HCEC 1CT (cell line): ENCODE data around the gene GEMIN2.
"Not testable (repeated sequence)": the region's sequence is repeated elsewhere in the genome, so short reads cannot be mapped to it uniquely, and the experiment has no call there.

Source experiments
- DNase-seq: peaks from one replicate; pipeline ENCODE4 v3.0.0-alpha.2; 2017

GEMIN2 gene, protein sequence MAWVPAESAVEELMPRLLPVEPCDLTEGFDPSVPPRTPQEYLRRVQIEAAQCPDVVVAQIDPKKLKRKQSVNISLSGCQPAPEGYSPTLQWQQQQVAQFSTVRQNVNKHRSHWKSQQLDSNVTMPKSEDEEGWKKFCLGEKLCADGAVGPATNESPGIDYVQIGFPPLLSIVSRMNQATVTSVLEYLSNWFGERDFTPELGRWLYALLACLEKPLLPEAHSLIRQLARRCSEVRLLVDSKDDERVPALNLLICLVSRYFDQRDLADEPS

DNA sequence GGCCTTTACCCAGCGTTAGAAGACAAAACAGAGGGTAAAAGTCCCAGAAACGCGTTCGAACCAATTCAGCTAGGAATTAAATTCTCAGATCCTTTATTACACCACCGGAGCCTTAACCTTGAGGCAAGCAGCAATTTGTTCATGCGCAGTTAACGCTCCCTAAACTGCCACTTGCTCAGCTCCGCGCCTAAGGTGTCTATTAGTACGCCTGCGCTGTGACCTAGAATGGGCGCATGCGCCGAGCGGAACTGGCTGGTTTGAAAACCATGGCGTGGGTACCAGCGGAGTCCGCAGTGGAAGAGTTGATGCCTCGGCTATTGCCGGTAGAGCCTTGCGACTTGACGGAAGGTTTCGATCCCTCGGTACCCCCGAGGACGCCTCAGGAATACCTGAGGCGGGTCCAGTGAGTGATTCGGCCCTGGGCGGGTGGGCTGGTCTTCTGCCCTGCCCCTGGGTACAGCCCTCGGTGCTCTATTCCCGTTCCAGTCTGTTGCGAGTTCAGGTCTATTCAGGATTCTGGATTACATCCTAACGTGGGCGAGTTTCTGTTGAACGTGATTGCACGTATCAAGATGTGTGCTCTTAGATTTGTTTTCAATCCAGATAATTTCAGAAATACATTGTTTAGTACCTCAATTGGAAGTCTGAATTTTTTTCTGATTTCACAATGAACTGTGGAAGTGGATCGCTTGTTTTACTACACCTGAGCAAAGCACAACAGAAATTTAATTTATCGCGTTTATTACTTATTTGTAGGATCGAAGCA lies at the start of gene GEMIN2:
Gene GEMIN2, plus strand, starts transcription at position 251 of the 766 bp plus-strand sequence. Its CDS starts 16 bp downstream, at position 267.
- peak; percentile 95 for DNase-seq

DNA sequence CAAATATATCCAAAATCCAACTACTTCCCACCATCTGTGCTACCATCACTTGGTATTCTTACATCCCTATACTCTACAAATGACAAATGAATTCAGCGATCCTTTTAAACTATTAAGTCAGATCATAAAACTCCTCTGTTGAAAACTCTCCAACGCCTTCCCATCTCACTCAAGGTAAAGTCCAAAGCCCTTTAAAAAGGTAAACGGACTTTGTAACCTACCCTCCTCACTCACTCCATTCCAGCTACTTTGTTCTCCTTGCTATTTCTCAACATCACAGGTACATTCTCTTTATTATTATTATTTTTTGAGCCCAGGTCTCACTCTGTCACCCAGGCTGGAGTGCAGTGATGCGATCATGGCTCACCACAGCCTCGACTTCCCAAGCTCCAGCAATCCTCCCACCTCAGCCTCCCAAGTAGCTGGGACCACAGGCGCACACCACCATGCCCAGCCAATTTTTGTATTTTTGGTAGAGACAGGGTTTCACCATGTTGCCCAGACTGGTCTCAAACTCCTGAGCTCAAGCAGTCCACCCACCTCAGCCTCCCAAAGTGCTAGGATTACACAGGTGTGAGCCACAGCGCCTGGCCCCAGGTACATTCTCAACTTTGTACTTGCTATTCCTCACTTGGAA lies 44.8 kb upstream of the GEMIN2 start:
- not testable (repeated sequence) for DNase-seq

DNA sequence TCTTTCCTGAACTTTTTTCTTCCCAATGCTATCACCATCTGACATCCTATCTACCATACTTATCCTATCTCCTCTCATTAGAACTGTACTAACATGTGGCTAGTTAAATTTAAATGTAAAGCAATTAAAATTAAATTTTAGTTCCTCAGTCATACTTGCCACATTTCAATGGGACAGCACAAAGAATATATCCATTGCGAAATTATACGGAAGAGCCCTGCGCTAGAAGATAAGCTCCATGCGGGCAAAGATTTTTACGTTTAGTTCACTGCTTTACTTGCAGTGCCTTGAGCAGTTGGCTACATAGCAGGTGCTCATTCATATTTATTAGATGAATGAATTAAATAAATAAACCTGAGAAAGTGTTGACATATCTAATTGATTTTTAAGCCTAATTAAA lies 44.2 kb upstream of the GEMIN2 start:
- no peak for DNase-seq

DNA sequence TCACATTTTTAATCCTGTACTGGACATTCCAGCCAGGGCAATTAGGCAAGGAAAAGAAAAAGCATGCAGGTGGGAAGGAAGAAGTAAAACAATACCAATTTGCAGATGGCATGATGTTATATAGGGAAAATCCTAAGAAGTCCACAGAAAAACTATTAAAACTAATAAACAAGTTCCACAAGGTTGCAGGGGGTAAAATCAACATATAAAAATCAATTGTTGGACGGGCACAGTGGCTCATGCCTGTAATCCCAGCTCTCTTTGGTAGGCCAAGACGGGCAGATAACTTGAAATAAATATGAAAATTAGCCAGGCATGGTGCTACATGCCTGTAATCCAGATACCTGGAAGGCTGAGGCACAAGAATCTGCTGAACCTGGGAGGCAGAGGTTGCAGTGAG lies 43.0 kb upstream of the GEMIN2 start:
- no peak for DNase-seq

DNA sequence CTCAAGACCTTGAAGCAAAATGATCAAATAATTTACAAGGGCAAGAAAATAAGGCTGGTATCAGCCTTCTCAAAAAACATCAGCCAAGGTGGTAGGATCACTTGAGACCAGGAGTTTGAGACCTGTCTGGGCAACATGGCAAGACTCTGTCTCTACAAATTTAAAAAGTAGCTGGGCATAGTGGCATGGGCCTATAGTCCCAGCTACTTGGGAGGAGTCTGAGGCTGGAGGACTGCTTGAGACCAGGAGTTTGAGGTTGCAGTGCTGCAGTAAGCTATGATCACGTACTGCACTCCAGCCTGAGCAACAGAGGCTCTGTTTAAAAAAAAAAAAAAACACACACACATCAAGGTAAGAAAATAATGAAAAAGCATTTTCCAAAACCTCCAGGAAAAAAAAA lies 33.2 kb upstream of the GEMIN2 start:
- no peak for DNase-seq

DNA sequence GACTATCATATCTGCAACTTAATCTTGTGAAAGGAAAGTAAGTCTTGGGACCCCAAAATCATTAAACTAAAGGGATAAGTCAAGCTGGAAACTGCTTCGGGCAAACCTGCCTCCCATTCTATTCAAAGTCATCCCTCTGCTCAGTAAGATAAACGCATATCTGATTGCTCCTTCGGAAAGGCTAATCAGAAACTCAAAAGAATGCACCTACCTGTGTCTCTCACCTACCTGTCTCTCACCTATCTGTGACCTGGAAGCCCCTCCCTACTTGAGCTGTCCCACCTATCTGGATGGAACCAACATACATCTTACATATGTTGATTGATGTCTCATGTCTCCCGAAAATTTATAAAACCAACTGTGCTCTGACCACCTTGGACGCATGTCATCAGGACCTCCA lies 31.0 kb upstream of the GEMIN2 start:
- no peak for DNase-seq

DNA sequence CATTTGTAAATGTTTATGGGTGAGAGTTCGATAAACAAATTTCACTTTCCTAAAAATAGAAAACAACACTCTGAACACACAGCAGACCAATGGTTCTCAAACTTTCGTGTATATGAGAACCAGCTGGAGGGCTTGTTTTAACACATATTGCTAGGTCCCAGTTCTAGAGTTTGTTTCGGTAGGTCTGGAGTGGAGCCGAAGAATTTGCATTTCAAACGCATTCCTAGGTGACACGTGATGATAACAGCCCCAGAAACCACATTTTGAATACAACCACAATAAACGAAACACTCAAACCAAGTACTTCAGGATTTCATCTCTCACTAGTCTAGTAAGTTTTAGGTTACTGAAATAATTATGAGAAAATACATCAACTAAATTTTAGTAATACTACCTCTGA lies 28.2 kb upstream of the GEMIN2 start:
- DNase-seq: no peak

DNA sequence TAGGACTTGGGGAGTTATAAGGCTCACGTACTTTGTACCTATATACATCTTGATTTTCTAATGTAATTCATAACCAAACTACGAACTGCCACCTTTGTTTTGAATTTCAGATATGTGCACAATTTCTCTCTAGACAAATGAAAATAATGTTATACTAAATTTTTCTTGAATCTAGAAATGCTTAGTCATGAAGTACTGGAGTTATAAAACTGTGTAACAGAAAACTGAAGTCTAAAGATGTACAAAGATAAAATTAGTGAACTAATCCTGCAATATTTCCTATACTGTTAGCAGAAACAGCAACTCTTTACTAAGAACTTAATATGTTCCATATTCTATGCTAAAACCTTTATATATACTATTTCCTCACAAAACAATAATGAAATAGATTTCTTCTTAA lies 26.6 kb upstream of the GEMIN2 start:
- no peak for DNase-seq

DNA sequence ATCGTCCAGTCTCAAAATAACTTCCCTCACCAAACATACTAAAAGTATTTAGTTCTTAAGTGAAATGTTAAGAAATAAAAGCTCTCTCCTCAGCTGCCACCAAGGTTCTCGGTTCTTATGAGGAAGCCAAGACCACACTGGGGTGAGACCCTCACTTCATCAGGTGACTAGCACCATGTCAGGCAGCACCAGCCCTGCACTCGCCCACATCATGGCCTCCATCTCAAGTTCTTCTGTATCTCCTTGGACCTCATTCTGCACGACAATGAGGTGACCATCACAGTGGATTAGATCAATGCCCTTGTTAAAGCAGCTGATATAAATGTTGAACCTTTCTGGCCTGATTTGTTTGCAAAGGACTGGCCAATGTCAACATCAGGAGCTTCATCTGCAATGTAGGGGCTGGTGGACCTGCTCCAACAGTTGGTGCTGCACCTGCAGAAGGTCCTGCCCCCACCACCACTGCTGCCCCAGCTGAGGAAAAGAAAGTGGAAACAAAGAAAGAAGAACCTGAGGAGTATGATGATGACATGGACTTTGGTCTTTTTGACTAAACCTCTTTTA lies 23.5 kb upstream of the GEMIN2 start:
- no peak for DNase-seq

DNA sequence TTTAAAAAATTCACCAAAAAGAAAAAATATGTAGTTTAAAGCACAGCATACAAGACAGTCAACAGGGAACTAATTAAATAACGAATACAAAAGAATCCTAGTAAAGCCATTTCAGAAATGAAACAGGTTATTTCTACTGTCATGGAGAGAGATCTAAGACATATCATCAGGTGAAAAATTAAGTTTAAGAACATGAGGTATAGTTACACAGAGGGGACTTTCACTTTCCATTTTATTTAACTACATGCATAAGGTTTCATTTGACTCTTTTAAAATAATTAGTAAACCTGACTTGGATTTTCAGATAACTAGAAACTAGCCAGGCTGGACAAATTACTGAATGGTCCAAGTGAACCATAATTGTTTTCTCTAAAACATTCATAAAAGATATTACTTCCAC lies 22.4 kb upstream of the GEMIN2 start:
- DNase-seq: no peak

DNA sequence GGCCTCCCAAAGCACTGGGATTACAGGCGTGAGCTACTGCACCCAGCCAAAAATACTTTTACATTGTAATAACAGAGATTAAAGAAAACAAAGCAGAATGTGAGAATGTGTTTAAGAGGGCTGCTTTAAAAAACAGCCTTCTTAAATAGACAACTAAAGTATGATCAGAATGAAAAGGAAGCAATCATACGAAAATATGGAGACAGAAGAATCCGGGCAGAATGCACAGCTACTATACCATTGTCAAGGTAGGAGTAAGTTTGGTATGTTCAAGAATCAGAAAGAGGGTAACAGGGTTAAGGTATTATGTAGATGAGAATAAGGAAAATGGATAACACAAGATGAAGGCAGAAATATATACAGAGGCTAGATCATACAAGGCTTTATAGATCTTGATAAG lies 19.6 kb upstream of the GEMIN2 start:
- DNase-seq: no peak

DNA sequence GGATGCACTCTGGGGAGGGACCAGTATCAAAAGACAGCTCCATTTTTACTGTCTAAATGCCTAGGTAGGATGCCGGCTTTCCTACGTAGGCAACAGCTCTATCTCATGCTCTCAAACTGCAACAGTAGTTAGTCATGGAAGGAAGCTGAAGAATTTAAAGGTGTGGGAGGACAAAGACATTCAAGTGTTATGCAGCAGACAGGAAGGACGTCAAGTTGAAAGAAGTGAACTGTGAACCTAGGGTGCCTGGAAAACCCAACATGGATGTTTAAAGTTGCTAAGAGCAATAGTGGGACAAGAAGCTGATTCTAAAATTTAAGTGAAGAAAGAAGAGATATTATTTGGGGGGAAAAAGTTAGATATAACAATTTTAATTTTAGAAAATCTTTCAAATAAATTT lies 17.0 kb upstream of the GEMIN2 start:
- no peak for DNase-seq

DNA sequence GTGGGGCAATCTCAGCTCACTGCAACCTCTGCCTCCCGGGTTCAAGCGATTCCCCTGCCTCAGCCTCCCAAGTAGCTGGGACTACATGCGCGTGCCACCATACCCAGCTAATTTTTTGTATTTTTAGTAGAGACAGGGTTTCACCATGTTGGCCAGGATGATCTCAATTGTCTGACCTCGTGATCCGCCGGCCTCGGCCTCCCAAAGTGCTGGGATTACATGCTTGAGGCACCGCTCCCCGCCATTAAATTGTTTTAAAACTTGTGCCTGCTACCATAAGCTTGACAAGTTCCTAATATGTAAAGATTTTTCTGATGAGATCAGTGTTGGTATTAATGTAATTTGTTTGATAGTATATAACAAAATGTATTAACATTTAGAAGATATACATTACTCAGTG lies 14.9 kb upstream of the GEMIN2 start:
- not testable (repeated sequence) for DNase-seq

DNA sequence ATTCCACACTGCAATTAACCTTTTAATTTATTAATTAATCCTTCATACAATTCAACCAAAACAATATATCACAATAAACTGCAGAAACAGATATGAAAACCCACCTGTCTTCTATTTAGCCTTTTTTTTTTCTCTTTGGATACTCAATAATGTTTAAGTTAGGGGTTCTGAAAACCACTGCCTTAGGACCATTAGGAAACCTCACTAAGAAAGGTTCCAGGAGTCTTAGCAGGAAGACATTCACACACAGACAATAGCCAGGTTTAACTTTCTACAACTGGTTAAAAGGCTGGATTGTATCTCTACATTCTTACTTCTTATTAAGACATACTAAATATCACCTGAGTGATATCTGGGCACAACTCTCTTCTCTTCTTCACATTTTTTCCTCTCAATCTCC lies 14.4 kb upstream of the GEMIN2 start:
- DNase-seq: no peak

DNA sequence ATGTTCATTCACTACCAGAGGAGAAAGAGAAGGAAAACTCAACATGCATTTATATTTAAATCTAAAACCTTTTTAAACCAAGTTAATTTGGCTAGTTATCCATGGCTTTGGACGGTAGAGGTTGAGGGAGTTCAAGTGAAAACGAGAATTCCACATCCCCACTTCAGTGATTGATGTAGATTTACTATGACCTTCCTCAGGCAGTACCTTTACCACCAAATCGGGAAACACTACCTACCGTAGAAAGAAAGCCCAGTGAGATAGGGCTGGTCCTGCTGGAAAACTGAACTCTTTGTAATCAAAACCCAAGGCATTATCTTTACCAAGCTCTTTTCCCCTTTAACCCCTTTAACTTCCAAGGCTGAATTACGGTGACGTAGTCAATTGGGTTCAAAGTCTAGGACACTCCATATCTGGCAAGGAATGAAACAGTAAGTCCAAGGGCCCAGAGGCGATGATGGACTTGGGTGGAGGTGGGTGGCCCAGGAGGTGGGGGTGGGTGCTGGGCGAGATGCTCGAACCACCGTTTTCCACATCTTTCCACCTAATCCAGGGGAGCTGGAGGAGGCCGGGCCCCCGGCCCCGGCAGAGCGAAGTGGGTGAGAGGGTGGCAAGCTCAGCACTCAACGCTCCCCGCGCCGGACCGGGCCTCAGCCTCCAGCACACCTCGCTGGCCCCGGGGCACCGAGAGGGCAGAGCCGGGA lies 11.7 kb upstream of the GEMIN2 start:
- peak; percentile 47 for DNase-seq

DNA sequence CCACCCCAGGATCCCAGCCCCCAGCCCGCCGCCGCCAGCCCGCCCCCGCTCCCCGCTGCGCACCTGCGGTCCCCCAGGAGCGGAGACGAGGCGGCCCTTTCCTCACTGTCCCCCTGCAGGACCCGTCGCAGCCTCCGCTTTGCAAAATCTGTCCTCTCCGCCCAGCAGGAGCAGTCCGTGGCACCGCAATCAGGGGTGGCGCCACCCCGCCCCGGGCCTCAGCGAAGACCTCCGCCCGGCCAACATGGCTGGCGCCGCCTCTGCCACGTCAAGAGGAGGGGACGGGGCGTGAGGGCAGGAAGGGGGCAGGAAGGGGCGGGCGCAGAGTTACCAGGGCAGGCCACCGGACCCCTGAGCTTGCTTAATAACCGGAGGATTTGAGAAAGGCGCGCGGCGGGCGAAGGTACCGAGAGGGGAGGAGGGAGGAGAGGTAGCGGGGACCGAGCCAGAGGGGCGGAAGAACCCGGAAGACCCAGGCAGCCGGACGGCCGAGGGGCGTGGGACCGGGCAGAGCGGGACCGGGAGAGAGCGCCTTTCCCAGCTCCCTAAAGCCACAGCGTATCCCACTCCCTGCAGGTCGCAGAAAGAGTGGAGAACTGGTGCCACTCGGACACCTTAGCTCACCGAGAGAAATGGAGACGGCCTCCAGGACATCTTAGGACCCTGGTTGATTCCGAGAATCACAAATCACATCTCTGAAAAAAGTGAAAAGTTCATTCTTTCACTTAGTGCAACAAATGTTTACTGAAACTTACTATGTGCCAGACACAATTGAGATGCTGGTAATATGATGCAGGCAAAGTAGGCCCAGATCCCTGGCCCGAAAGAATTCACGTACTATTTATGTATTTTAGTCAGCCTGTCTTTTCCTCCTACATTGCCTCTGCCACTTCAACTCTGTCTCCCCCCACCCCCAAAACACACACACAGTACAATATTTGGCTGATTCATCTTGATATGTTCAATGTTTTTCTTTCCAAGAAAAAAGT lies 10.9 kb upstream of the GEMIN2 start, which contains the start of gene SEC23A:
Gene SEC23A, minus strand, starts transcription at position 267 of the 989 bp plus-strand sequence. CDS start 7,117 bp downstream, outside the sequence.
- DNase-seq: peak; percentile 79

DNA sequence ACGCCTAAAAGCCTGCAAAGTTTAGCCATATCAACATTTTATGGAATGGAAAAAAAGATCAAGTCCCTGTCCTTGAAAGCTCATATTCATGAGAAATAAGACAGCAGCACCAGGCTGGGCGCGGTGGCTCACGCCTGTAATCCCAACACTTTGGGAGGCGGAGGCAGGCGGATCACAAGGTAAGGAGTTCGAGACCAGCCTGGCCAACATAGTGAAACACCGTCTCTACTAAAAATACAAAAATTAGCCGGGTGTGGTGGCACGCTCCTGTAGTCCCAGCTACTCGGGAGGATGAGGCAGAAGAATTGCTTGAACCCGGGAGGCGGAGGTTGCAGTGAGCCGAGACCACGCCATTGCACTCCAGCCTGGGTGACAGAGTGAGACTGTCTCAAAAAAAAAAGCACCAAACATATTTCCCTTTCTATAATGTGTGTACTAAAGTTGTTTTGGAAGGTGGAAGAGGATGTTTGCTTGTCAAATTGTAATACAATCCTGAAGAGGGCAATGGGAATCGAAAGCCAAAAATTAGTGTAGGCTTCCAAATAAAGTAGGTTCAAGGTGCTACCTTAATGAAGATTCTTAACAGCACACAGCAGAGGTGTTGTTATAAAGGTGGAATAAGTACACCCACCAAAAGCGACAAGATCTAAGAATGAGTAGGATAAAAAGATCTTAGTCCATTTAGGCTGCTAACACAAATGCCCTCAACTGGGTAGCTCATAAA lies 9.9 kb upstream of the GEMIN2 start:
- DNase-seq: not testable (repeated sequence)

DNA sequence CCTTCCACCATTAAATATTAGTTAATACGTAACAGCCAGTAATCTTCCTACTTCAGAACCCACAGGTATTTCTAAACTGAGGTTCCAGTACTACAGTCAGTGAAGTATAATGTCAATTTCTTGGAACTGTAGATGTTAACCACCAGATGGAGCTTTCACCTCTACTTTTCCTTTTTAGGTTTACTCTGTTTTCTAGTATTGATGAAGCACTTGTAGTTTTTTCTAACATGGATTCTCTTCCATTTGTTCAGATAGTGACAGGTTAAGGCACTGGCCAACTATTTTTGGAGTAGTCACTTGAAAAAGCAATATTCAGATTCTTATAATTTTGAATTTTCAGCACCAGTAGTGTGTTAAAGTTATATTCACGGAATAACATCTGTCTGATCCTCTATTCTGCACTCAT lies 6.5 kb upstream of the GEMIN2 start:
- DNase-seq: peak; percentile 38

DNA sequence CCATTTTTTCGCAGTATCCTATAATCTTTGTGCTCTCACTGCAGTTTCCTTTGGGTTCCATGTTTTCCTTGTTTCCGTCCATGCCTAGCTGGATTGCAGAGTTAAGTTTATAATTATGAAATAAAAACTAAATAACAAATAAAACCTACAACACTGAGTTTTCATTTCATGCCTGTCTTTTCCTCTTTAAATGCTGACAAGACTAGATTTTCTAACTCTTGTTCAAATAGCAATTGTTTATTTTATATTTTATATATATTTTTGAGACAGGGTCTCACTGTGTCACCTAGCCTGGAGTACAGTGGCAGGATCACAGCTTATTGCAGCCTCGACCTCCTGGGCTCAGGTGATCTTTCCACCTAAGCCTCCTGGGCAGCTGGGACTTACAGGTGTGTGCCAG lies 5.3 kb upstream of the GEMIN2 start:
- DNase-seq: no peak

DNA sequence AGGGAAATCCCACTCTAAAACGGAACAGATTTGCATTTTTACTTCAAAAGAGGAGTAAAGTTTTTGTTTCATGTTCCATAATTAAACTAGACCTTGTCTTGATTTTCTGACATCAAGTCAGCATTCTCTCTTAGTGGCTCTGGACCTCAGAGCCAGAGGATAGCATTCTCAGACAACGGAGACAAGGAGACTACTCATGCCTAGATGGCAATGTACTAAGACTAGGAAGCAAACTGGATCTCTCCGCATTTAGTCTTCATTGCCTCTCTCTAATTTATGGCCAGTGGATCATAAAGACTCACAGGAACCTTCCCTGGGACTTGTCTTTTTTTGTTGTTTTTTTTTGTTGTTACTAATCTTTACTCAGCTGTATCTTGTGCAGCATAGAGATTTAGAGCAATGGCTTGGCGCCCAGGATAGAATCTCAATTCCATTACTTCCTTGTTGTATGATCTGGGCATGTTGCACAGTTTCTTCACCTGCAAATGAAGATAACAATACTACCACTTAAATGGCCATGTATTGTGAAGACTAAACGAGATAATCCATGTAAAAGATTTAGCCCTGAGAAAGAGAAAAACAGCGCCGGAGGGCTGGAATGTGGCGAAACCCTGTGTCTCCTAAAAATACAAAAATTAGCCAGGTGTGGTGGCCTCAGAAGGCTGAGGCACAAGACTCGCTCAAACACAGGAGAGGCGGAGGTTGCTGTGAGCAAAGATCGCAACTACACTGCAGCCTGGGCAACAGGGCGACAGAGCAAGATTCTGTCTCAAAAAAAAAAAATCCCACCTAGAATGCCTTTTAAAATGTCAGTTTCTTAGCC lies 4.0 kb upstream of the GEMIN2 start:
- DNase-seq: no peak
